ENCODE results near the gene AGER. TPM values are rescaled to one million over a fixed set of nuclear protein-coding genes. Genes with fewer than 3 reads are reported as not detected.

AGER gene
- total and polyA plus RNA-seq, 9 of the 15 experiments (the other 6 are each of a cell fraction or from before 2014, with no cell fraction given): 1.2 to 11.5 (median 4.1) TPM

GRCh38 chr6:32152769-32153563 is 31.1 kb downstream of the AGER start (continued):
- TF ChIP-seq HNRNPLL (IDR thresholded peaks at IDR 0.05; ENCODE audit: low read depth, low read length, poor library complexity, severe bottlenecking): peak; percentile 8
- TF ChIP-seq SRSF9 (IDR thresholded peaks at IDR 0.05; ENCODE audit: borderline replicate concordance, low read depth, low read length): no peak
- peak; percentile 44; the same call in 1 of the 2 replicates for TF ChIP-seq SMARCA4 (IDR thresholded peaks at IDR 0.05)
- TF ChIP-seq SMC3 (conservative IDR thresholded peaks at IDR 0.05; ENCODE audit: insufficient read depth, low read depth, low read length): no peak
- peak; percentile 46; the same call in 1 of the 2 replicates for TF ChIP-seq HMBOX1 (IDR thresholded peaks at IDR 0.05)
- peak; percentile 50; the same call in 1 of the 2 replicates for TF ChIP-seq CREB3L1 (IDR thresholded peaks at IDR 0.05; ENCODE audit: borderline replicate concordance, low read depth)
- peak; percentile 89 for TF ChIP-seq GATAD2A (IDR thresholded peaks at IDR 0.05)
- peak; percentile 86 for TF ChIP-seq EGR1 (conservative IDR thresholded peaks at IDR 0.05)
- TF ChIP-seq TEAD1 (CRISPR knock-in tag; IDR thresholded peaks at IDR 0.05): 0 out of 4 replicates have a peak, but pooled peaks of 1 of the 2 experiments have one; percentile 0
- 0 out of 2 replicates have a peak, but pooled peaks have one; percentile 9 for TF ChIP-seq FOXJ2 (tag; IDR thresholded peaks at IDR 0.05)
- TF ChIP-seq CBX3 (IDR thresholded peaks at IDR 0.05; ENCODE audit: borderline replicate concordance in 1 of 2, low read length in 2 of 2): peak in 1 of 2 experiments; percentile 12; a peak in 1 of 3 replicates
- TF ChIP-seq POLR2AphosphoS5 (IDR thresholded peaks at IDR 0.05; ENCODE audit: control insufficient read depth, insufficient read depth, low read depth, low read length): 0 out of 2 replicates have a peak, but pooled peaks have one; percentile 24
- peak; percentile 38; the same call in 1 of the 2 replicates for TF ChIP-seq HES1 (IDR thresholded peaks at IDR 0.05; ENCODE audit: low read depth)
- TF ChIP-seq ZNF57 (CRISPR knock-in tag; IDR thresholded peaks at IDR 0.05): no peak
- peak; percentile 5; the same call in 1 of the 2 replicates for TF ChIP-seq BHLHE40 (IDR thresholded peaks at IDR 0.05; ENCODE audit: low read length)
- peak; percentile 80 for TF ChIP-seq NFE2 (IDR thresholded peaks at IDR 0.05; ENCODE audit: low read depth)
- peak; percentile 21; a peak in 1 of 4 replicates for TF ChIP-seq KDM1A (IDR thresholded peaks at IDR 0.05)
- TF ChIP-seq EP300 (IDR thresholded peaks at IDR 0.05; ENCODE audit: low read length): peak; percentile 3; the same call in 1 of the 2 replicates
- TF ChIP-seq STAG1 (CRISPR knock-in tag; IDR thresholded peaks at IDR 0.05; ENCODE audit: borderline replicate concordance): no peak
- no peak for TF ChIP-seq POU5F1 (IDR thresholded peaks at IDR 0.05; ENCODE audit: borderline replicate concordance, low read depth, low read length, partially characterized antibody)
- TF ChIP-seq ZNF316 (IDR thresholded peaks at IDR 0.05): peak; percentile 78
- TF ChIP-seq RFX7 (CRISPR knock-in tag; IDR thresholded peaks at IDR 0.05): no peak
- TF ChIP-seq GATAD2B (IDR thresholded peaks at IDR 0.05; ENCODE audit: borderline replicate concordance): peak; percentile 30; the same call in 1 of the 2 replicates
